H1 (cell line): ENCODE results near the gene YBX1. TPM values are rescaled to one million over a fixed set of nuclear protein-coding genes. Genes with fewer than 3 reads are reported as not detected.

Source experiments
- CTCF ChIA-PET: fragments of 300-600 bp; sonication (Branson Sonifier 250); formaldehyde crosslinking; loops from one replicate; lab custom pipeline; 2021; ENCODE audit not compliant: partially characterized antibody; lab: Charles Lee
- POLR2A ChIA-PET: fragments of 300-600 bp; sonication (Branson Sonifier 250); formaldehyde crosslinking; loops from one replicate; lab custom pipeline; 2021; ENCODE audit warnings: inconsistent platforms; ENCODE audit not compliant: partially characterized antibody; lab: Charles Lee
- DNase-seq, 2 experiments: peaks; one replicate each; pipeline versions ENCODE4 v3.0.0 to v3.0.0-alpha.2; 2010 to 2022; ENCODE audit warnings: low spot score in 2 of 2, low read depth in 1 of 2, mixed read lengths in 1 of 2
- FAIRE-seq: peaks from 2 replicates; lab custom pipeline; 2011; peaks lifted over from hg19 to GRCh38; lab: Jason Lieb, UNC
- H2AFZ ChIP-seq: 2 replicates; pipeline ENCODE4 v1.8.1; 2012; ENCODE audit warnings: low read length, inconsistent platforms
- H2AK5ac ChIP-seq: 2 replicates; pipeline ENCODE4 v1.6.1; 2013; ENCODE audit warnings: low read depth, low read length
- H2BK120ac ChIP-seq: replicated peaks from 2 replicates; pipeline ENCODE3; 2013; ENCODE audit warnings: low read depth, low read length, inconsistent platforms
- H2BK12ac ChIP-seq: 2 replicates; pipeline ENCODE4 v1.6.1; 2013; ENCODE audit warnings: low read depth, low read length
- H2BK15ac ChIP-seq: 2 replicates; pipeline ENCODE4 v1.6.1; 2013; ENCODE audit warnings: low read length
- H2BK20ac ChIP-seq: 2 replicates; pipeline ENCODE4 v1.6.1; 2013; ENCODE audit warnings: low read length
- H2BK5ac ChIP-seq: 2 replicates; pipeline ENCODE4 v1.6.1; 2013; ENCODE audit warnings: low read depth, low read length
- H3K14ac ChIP-seq: 2 replicates; pipeline ENCODE4 v1.6.1; 2013; ENCODE audit warnings: inconsistent platforms; ENCODE audit not compliant: insufficient read length
- H3K18ac ChIP-seq: 2 replicates; pipeline ENCODE4 v1.6.1; 2013; ENCODE audit warnings: low read length; ENCODE audit errors: extremely low read depth
- H3K23ac ChIP-seq: 2 replicates; pipeline ENCODE4 v1.6.1; 2013; ENCODE audit warnings: inconsistent platforms; ENCODE audit not compliant: insufficient read length
- H3K23me2 ChIP-seq: 2 replicates; pipeline ENCODE4 v1.6.1; 2013; ENCODE audit warnings: low read depth, low read length
- H3K27ac ChIP-seq: 2 replicates; pipeline ENCODE4 v1.6.1; 2011; ENCODE audit warnings: low read depth, low read length, inconsistent platforms
- H3K27me3 ChIP-seq, 4 experiments: replicated peaks in 1 of 4; 1 replicate in 1 of 4; 2 replicates in 3 of 4; pipeline versions ENCODE4 v1.6.1 to v1.8.1; 2011 to 2013; ENCODE audit warnings: low read length in 3 of 4, mild to moderate bottlenecking in 3 of 4, inconsistent platforms in 2 of 4, mixed read lengths in 2 of 4, moderate library complexity in 1 of 4; ENCODE audit not compliant: control insufficient read depth in 3 of 4, insufficient read depth in 3 of 4; ENCODE audit errors: extremely low read depth in 1 of 4
- H3K36me3 ChIP-seq, 4 experiments: 2 replicates each; pipeline versions ENCODE4 v1.6.1 to v1.8.1; 2011 to 2013; ENCODE audit warnings: mild to moderate bottlenecking in 4 of 4, low read length in 3 of 4, moderate library complexity in 2 of 4, control low read depth in 1 of 4, inconsistent platforms in 1 of 4; ENCODE audit not compliant: insufficient read depth in 4 of 4, control insufficient read depth in 2 of 4
- H3K4ac ChIP-seq: replicated peaks from 2 replicates; pipeline ENCODE3; 2013; ENCODE audit warnings: low read length, low read depth, mixed read lengths, inconsistent platforms; ENCODE audit not compliant: insufficient read length
- H3K4me1 ChIP-seq, 4 experiments: replicated peaks in 1 of 4; 1 replicate in 1 of 4; 2 replicates in 3 of 4; pipeline versions ENCODE4 v1.6.1 to v1.8.1; 2011 to 2013; ENCODE audit warnings: low read length in 3 of 4, inconsistent platforms in 2 of 4, mixed read lengths in 1 of 4; ENCODE audit not compliant: insufficient read depth in 4 of 4, control insufficient read depth in 3 of 4
- H3K4me2 ChIP-seq, 2 experiments: 2 replicates each; pipeline versions ENCODE4 v1.6.1 to v1.8.1; 2011 to 2013; ENCODE audit warnings: low read depth in 2 of 2, low read length in 2 of 2, control low read depth in 1 of 2, inconsistent platforms in 1 of 2, mild to moderate bottlenecking in 1 of 2; ENCODE audit not compliant: insufficient read depth in 1 of 2
- H3K4me3 ChIP-seq, 4 experiments: fragments of 200-600, 300-600 bp in 1 of 4; sonication (generic), shearing (Covaris generic), sonication (Bioruptor Twin) in 1 of 4; 2 replicates each; pipeline versions ENCODE4 v1.5.1 to v1.8.1; 2011 to 2016; ENCODE audit warnings: low read length in 4 of 4, low read depth in 3 of 4, control low read depth in 2 of 4, inconsistent platforms in 2 of 4, mild to moderate bottlenecking in 2 of 4, mixed read lengths in 1 of 4, moderate library complexity in 1 of 4; ENCODE audit not compliant: insufficient read depth in 2 of 4; ENCODE audit errors: extremely low read depth in 1 of 4
- H3K56ac ChIP-seq: replicated peaks from 2 replicates; pipeline ENCODE3; 2013; ENCODE audit warnings: low read depth, mild to moderate bottlenecking, mixed read lengths, low read length, inconsistent platforms; ENCODE audit not compliant: insufficient read length
- H3K79me1 ChIP-seq: 2 replicates; pipeline ENCODE4 v1.6.1; 2013; ENCODE audit warnings: low read depth, low read length, control low read depth
- H3K79me2 ChIP-seq, 2 experiments: 2 replicates each; pipeline versions ENCODE4 v1.6.1 to v1.8.1; 2012 to 2013; ENCODE audit warnings: low read length in 2 of 2, mild to moderate bottlenecking in 2 of 2, inconsistent platforms in 1 of 2; ENCODE audit not compliant: insufficient read depth in 2 of 2, control insufficient read depth in 1 of 2
- H3K9ac ChIP-seq, 4 experiments: replicated peaks in 1 of 4; 1 replicate in 1 of 4; 2 replicates in 3 of 4; pipeline versions ENCODE4 v1.6.1 to v1.8.1; 2011 to 2013; ENCODE audit warnings: low read depth in 3 of 4, low read length in 3 of 4, control low read depth in 2 of 4, mild to moderate bottlenecking in 2 of 4, moderate library complexity in 2 of 4, inconsistent platforms in 1 of 4; ENCODE audit errors: extremely low read depth in 1 of 4
- H3K9me3 ChIP-seq, 2 experiments: 2 replicates each; pipeline versions ENCODE4 v1.6.1 to v1.8.1; 2012 to 2013; ENCODE audit warnings: mild to moderate bottlenecking in 2 of 2, moderate library complexity in 2 of 2, control low read depth in 1 of 2, inconsistent platforms in 1 of 2, low read depth in 1 of 2, low read length in 1 of 2, mixed read lengths in 1 of 2; ENCODE audit not compliant: insufficient read depth in 2 of 2
- H4K20me1 ChIP-seq, 2 experiments: replicated peaks in 1 of 2; 2 replicates each; pipeline versions ENCODE3 to v1.8.1; 2011 to 2013; ENCODE audit warnings: inconsistent platforms in 2 of 2, low read length in 2 of 2, mild to moderate bottlenecking in 1 of 2; ENCODE audit not compliant: insufficient read depth in 2 of 2, control insufficient read depth in 1 of 2
- H4K5ac ChIP-seq: 2 replicates; pipeline ENCODE4 v1.6.1; 2013; ENCODE audit warnings: low read length, low read depth, mixed read lengths, inconsistent platforms; ENCODE audit not compliant: insufficient read length
- H4K8ac ChIP-seq: 2 replicates; pipeline ENCODE4 v1.8.0; 2013; ENCODE audit warnings: mild to moderate bottlenecking, moderate library complexity, low read length, inconsistent platforms; ENCODE audit not compliant: insufficient read depth; ENCODE audit errors: extremely low read depth
- H4K91ac ChIP-seq: replicated peaks from 2 replicates; pipeline ENCODE3; 2013; ENCODE audit warnings: low read length, mixed read lengths, inconsistent platforms; ENCODE audit not compliant: insufficient read length
- RNF2 ChIP-seq: fragments of 200-900, 300-1000 bp; sonication (generic); IDR thresholded peaks from 2 replicates; pipeline ENCODE4 v1.7.1; 2016; ENCODE audit warnings: borderline replicate concordance, low read depth, mild to moderate bottlenecking, antibody characterized with exemption, low read length; ENCODE audit not compliant: poor library complexity, severe bottlenecking; ENCODE audit errors: missing control alignments
- WGBS, 2 experiments: shearing (Covaris generic) in 1 of 2; methylation state at CpG; one replicate each; pipeline versions ENCODE4 v1.1.6 to v1.1.7; 2013 to 2015; ENCODE audit warnings: low lambda C conversion rate in 2 of 2, mixed read lengths in 2 of 2, inconsistent platforms in 1 of 2, low coverage in 1 of 2, missing lambda C conversion rate in 1 of 2; ENCODE audit not compliant: insufficient replicate concordance in 2 of 2, insufficient coverage in 1 of 2, insufficient read length in 1 of 2; ENCODE audit errors: extremely low coverage in 1 of 2, missing lambda C conversion rate in 1 of 2; 5-methylcytosine and 5-hydroxymethylcytosine counted together
- polyA plus RNA-seq, 7 experiments: library from polyadenylated mRNA; depleted of rRNA in 3 of 7; stranded (reverse) in 5 of 7; unstranded in 2 of 7; fragments of >200 nt in 5 of 7; fragments of 200-250 nt in 2 of 7; gene quantifications; 1 replicate in 5 of 7; 2 replicates in 1 of 7; 4 replicates in 1 of 7; pipeline versions ENCODE4 v1.2.1 to v1.2.3, GENCODE V29; 2011 to 2013; ENCODE audit warnings: missing spikeins in 2 of 7, mixed read lengths in 2 of 7
- total RNA-seq: library from RNA; stranded (reverse); fragmentation: NEBNext Ultra II Directional; extraction: Animal tissue kit (Norgen Biotek cat#: 25700); gene quantifications from 2 replicates; pipeline ENCODE4 v1.2.1, GENCODE V29; 2021

The YBX1 gene
- total and polyA plus RNA-seq, 2 of the 8 experiments (the other 6 are each of a cell fraction or from before 2014, with no cell fraction given), result 438 to 1,219 TPM

GRCh38 chr1:42690477-42691156 lies 8.4 kb downstream of the YBX1 start:
- H3K27ac ChIP-seq, result no peak overlapping the region
- H3K18ac ChIP-seq, result no peak overlapping the region
- no peaks in the 10 kb centered on the region for H3K9me3 ChIP-seq
- H3K9ac ChIP-seq, result no peak overlapping the region
- peaks cover 0 to 9% (median 5%) of the 10 kb centered on the region in 4 experiments; a peak in 4 of 7 replicates for H3K4me1 ChIP-seq
- H3K23ac ChIP-seq, result no peak overlapping the region
- H3K36me3 ChIP-seq, result peaks cover 2 to 50% (median 15%) of the 10 kb centered on the region in 4 experiments; a peak in 5 of 8 replicates
- POLR2A ChIA-PET, result interaction anchor here (0.5 to 4.2 kb wide), 12 partner anchors 9 to 83 kb away, joined by 3 to 94 read pairs (median 3); partner anchors contain the start of genes C1orf50, P3H1 and YBX1
- H4K8ac ChIP-seq, result no peak overlapping the region
- no peak overlapping the region for H4K91ac ChIP-seq
- CTCF ChIA-PET, result interaction anchor here (1.0 to 2.0 kb wide), 7 partner anchors 12 to 353 kb away, joined by 3 to 6 read pairs (median 4); no protein-coding TSS in a partner anchor
- 88% methylated on average over 1 of the region's 1 CpG; no CpG with 5 or more reads in 1 of the 2 experiments for WGBS, 2 experiments
- H3K4ac ChIP-seq, result no peak overlapping the region
- H2BK5ac ChIP-seq, result no peak overlapping the region
- H2BK20ac ChIP-seq, result no peak overlapping the region
- H3K4me2 ChIP-seq, result peak overlapping the region in 1 of 2 experiments; percentile 33; a peak in 1 of 4 replicates
- H3K14ac ChIP-seq, result no peak overlapping the region
- H3K4me3 ChIP-seq, result no peak overlapping the region
- no peak overlapping the region for H4K5ac ChIP-seq
- H3K23me2 ChIP-seq, result no peaks in the 10 kb centered on the region; the same call in 1 of the 2 replicates
- H2BK120ac ChIP-seq, result no peak overlapping the region
- no peak overlapping the region for H2AK5ac ChIP-seq
- H2BK15ac ChIP-seq, result no peak overlapping the region
- H2BK12ac ChIP-seq, result no peak overlapping the region
- H3K27me3 ChIP-seq, result no peaks in the 10 kb centered on the region
- peaks cover 81 to 100% of the 10 kb centered on the region in 2 experiments for H3K79me2 ChIP-seq
- H4K20me1 ChIP-seq, result peaks cover 45 to 67% of the 10 kb centered on the region in 2 experiments
- no peak overlapping the region for H3K56ac ChIP-seq
- DNase-seq, result no peak
- H2AFZ ChIP-seq, result no peak overlapping the region
- TF ChIP-seq RNF2, result no peak
- TF ChIP-seq, all 59 proteins: peak for 0
- FAIRE-seq, result no peak
- H3K79me1 ChIP-seq, result no peaks in the 10 kb centered on the region; the same call in none of the 2 replicates
